Astrocyte of the cerebellum (primary cell): ENCODE measurements around the gene DPYD.

Experiments
- DNase-seq: peaks from one replicate; pipeline ENCODE4 v3.0.0-alpha.2; 2011; ENCODE audit warnings: low read depth
- H3K4me3 ChIP-seq: 2 replicates; pipeline ENCODE4 v1.5.1; 2011; ENCODE audit warnings: mild to moderate bottlenecking, low read depth, low read length, moderate library complexity
- CTCF ChIP-seq: IDR thresholded peaks from 2 replicates; pipeline ENCODE4 v1.5.1; 2012; ENCODE audit warnings: low read length, low read depth, moderate library complexity, mild to moderate bottlenecking; ENCODE audit errors: missing control alignments
- in situ Hi-C: cut with HindIII; loops from 2 replicates; pipeline ENCODE4 v1.10.0; 2017; ENCODE audit warnings: low sequenced_read_pairs

DPYD gene

DNA sequence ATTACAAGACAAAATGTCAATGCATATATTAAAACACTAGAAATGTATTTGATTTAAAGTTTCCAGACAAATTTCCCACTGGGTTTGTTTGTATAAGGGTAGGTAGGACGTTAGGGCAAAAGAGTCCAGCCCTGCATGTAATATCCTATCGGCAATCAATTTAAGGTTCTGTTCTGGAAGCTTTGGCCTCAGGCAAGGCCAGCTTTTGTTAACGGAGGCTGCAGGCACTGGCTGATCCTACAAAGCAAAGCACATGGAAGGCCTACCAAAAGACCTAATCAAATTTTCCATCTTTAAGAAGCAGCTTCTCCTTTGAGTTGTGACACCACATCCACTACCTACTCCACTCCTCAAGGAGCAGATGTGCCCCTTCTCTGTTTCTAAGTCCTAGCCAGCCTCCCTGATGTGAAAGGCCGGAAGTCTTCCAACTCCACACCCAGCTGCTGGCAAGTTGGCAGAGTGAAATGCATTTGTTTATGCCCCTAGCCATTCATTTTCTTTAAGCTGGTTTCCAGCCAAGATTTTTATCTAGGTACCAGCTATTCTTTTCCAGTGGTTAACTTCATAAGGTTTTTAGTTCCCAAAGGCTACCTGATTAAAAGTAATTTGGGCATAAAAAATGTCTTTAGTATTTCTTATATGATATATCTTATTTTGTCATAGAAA lies 746.7 kb downstream of the DPYD start:
- no peak for TF ChIP-seq CTCF
- DNase-seq: no peak
- in situ Hi-C loops: no loop called here
- H3K4me3 ChIP-seq: no peak overlapping the region

DNA sequence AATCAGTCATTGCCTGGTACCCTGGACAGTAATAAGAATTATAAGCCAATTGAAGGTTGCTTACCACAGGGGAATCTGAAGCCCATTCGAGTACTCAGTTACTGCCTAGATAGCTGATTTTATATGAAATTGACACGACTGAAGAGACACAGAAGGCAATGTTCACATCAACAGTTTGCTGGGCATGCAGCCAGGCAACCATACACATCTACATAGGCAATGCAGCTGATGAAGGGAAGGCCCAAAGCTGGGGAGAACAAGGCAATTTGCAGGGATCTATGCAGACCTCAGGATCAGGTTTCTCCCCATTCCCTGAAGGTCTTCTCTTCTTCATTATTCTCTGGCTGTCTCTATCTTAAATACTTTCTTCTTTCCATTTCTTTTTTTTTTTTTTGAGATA lies 750.5 kb downstream of the DPYD start:
- no peak for TF ChIP-seq CTCF
- H3K4me3 ChIP-seq: no peak overlapping the region
- no peak for DNase-seq
- in situ Hi-C loops: no loop called here

DNA sequence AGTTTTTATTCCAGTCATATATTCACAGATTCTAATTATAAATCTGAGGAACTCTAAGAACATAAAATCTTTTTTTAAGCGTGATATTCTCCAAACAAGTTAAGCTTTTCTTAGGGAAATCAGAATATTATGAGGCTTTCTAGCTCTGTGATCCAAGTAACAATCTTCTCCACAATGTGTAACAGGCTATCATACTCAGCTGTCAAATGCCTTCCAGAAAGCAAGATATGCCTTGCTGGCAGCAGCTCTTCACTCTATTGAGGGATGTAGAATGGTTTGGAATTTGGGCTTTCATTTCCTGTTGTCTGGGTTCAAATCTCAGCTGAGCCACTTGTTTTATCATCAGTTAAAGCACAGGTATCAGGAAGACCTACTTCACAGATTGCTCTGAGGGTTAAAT lies 752.8 kb downstream of the DPYD start:
- TF ChIP-seq CTCF: no peak
- in situ Hi-C loops: no loop called here
- H3K4me3 ChIP-seq: no peak overlapping the region
- no peak for DNase-seq

DNA sequence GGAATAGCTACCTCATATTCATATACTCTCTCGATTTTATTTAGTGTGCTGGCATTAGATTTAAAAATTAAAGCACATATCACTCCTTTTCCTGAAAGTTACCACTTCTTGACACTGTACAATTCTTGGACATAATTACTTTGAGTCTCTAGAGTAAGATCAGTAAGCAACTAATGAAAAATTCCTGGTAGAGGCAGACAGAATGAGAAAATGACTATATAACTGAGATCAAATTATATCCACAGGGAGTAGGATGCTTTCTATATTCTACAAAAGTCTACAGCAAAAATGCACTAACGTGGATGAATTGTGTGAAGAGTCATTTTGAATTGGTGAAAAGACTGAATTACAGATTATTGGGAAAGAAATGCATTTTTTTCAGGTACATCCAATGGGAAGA lies 753.6 kb downstream of the DPYD start:
- in situ Hi-C loops: no loop called here
- no peak for DNase-seq
- H3K4me3 ChIP-seq: no peak overlapping the region
- TF ChIP-seq CTCF: no peak

- no peak for DNase-seq
- no peak overlapping the region for H3K4me3 ChIP-seq
- no peak for TF ChIP-seq CTCF
- in situ Hi-C loops: no loop called here
Observed at GRCh38 chr1:97166626-97167025, 754.2 kb downstream of the DPYD start.

DNA sequence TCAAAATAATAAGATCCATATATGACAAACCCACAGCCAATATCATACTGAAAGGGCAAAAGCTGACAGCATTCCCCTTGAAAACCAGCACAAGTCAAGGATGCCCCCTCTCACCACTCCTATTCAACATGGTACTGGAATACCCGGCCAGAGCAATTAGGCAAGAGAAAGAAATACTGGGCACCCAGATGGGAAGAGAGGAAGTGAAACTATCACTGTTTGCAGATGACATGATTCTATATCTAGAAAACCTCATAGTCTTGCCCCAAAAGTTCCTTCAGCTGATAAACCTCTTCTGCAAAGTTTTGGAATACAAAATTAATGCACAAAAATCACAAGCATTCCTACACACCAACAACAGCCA lies 756.6 kb downstream of the DPYD start:
- in situ Hi-C loops: no loop called here
- DNase-seq: no peak
- no peak overlapping the region for H3K4me3 ChIP-seq
- TF ChIP-seq CTCF: no peak
